ENCODE measurements around the gene EML3.

Gene EML3

GRCh38 chr11:62607714-62608113, 4.9 kb downstream of the EML3 start:
- no peaks in the 10 kb centered on the region for H3K9me3 ChIP-seq (ENCODE audit: control insufficient read depth in 5 of 5, low read length in 5 of 5)
- no peaks in the 10 kb centered on the region for H3K27me3 ChIP-seq (ENCODE audit: control insufficient read depth in 5 of 5, insufficient read depth in 4 of 5, low read length in 5 of 5)
- peaks cover 10 to 69% (median 50%) of the 10 kb centered on the region in 5 donors for H3K4me1 ChIP-seq (ENCODE audit: control insufficient read depth in 5 of 5, insufficient read depth in 5 of 5, low read length in 5 of 5)
- peaks cover 0 to 59% (median 44%) of the 10 kb centered on the region in 5 donors for H3K36me3 ChIP-seq (ENCODE audit: control insufficient read depth in 5 of 5, insufficient read depth in 5 of 5, low read length in 5 of 5)
- no peak overlapping the region for H3K4me3 ChIP-seq (ENCODE audit: low read depth in 1 of 5, low read length in 5 of 5)
- peak overlapping the region in 1 of 5 donors; percentile 25 for H3K9ac ChIP-seq (ENCODE audit: low read length in 5 of 5)
- peak overlapping the region; percentile 78 for H3K27ac ChIP-seq (ENCODE audit: low read depth, low read length)

GRCh38 chr11:62605902-62606301, 6.7 kb downstream of the EML3 start:
- H3K27ac ChIP-seq (ENCODE audit: low read depth, low read length) = no peak overlapping the region
- no peak overlapping the region for H3K4me3 ChIP-seq (ENCODE audit: low read depth in 1 of 5, low read length in 5 of 5)
- H3K27me3 ChIP-seq (ENCODE audit: control insufficient read depth in 5 of 5, insufficient read depth in 4 of 5, low read length in 5 of 5) = no peaks in the 10 kb centered on the region
- no peak overlapping the region for H3K9ac ChIP-seq (ENCODE audit: low read length in 5 of 5)
- no peaks in the 10 kb centered on the region for H3K9me3 ChIP-seq (ENCODE audit: control insufficient read depth in 5 of 5, low read length in 5 of 5)
- peaks cover 0 to 59% (median 44%) of the 10 kb centered on the region in 5 donors for H3K36me3 ChIP-seq (ENCODE audit: control insufficient read depth in 5 of 5, insufficient read depth in 5 of 5, low read length in 5 of 5)
- H3K4me1 ChIP-seq (ENCODE audit: control insufficient read depth in 5 of 5, insufficient read depth in 5 of 5, low read length in 5 of 5) = peaks cover 5 to 67% (median 47%) of the 10 kb centered on the region in 5 donors

- Histone ChIP-seq H3K27me3 (ENCODE audit: control insufficient read depth in 5 of 5, insufficient read depth in 4 of 5, low read length in 5 of 5) (no peaks in the 10 kb centered on the region), H3K27ac (ENCODE audit: low read depth, low read length) (no peak overlapping the region), H3K4me3 (ENCODE audit: low read depth in 1 of 5, low read length in 5 of 5) (no peak overlapping the region), H3K4me1 (ENCODE audit: control insufficient read depth in 5 of 5, insufficient read depth in 5 of 5, low read length in 5 of 5) (peaks cover 7 to 67% (median 46%) of the 10 kb centered on the region in 5 donors), H3K36me3 (ENCODE audit: control insufficient read depth in 5 of 5, insufficient read depth in 5 of 5, low read length in 5 of 5) (peaks cover 0 to 57% (median 43%) of the 10 kb centered on the region in 5 donors), H3K9me3 (ENCODE audit: control insufficient read depth in 5 of 5, low read length in 5 of 5) (no peaks in the 10 kb centered on the region), H3K9ac (ENCODE audit: low read length in 5 of 5) (no peak overlapping the region)
Measured at GRCh38 chr11:62605467-62605866, 7.1 kb downstream of the EML3 start.

GRCh38 chr11:62604460-62605120, 8.0 kb downstream of the EML3 start:
- Histone ChIP-seq H3K9ac (ENCODE audit: low read length in 5 of 5) (peak overlapping the region in 2 of 5 donors; percentile 2 to 30), H3K4me1 (ENCODE audit: control insufficient read depth in 5 of 5, insufficient read depth in 5 of 5, low read length in 5 of 5) (peaks cover 14 to 69% (median 55%) of the 10 kb centered on the region in 5 donors), H3K27ac (ENCODE audit: low read depth, low read length) (no peak overlapping the region), H3K36me3 (ENCODE audit: control insufficient read depth in 5 of 5, insufficient read depth in 5 of 5, low read length in 5 of 5) (peaks cover 0 to 54% (median 39%) of the 10 kb centered on the region in 5 donors), H3K4me3 (ENCODE audit: low read depth in 1 of 5, low read length in 5 of 5) (no peak overlapping the region), H3K9me3 (ENCODE audit: control insufficient read depth in 5 of 5, low read length in 5 of 5) (no peaks in the 10 kb centered on the region), H3K27me3 (ENCODE audit: control insufficient read depth in 5 of 5, insufficient read depth in 4 of 5, low read length in 5 of 5) (no peaks in the 10 kb centered on the region)

- Histone ChIP-seq H3K27me3 (ENCODE audit: control insufficient read depth in 5 of 5, insufficient read depth in 4 of 5, low read length in 5 of 5) (no peaks in the 10 kb centered on the region), H3K4me3 (ENCODE audit: low read depth in 1 of 5, low read length in 5 of 5) (no peak overlapping the region), H3K4me1 (ENCODE audit: control insufficient read depth in 5 of 5, insufficient read depth in 5 of 5, low read length in 5 of 5) (peaks cover 18 to 76% (median 63%) of the 10 kb centered on the region in 5 donors), H3K27ac (ENCODE audit: low read depth, low read length) (peak overlapping the region; percentile 93), H3K9me3 (ENCODE audit: control insufficient read depth in 5 of 5, low read length in 5 of 5) (no peaks in the 10 kb centered on the region), H3K36me3 (ENCODE audit: control insufficient read depth in 5 of 5, insufficient read depth in 5 of 5, low read length in 5 of 5) (peaks cover 0 to 46% (median 36%) of the 10 kb centered on the region in 5 donors), H3K9ac (ENCODE audit: low read length in 5 of 5) (no peak overlapping the region)
Measured at GRCh38 chr11:62603776-62604299, 8.7 kb downstream of the EML3 start.

GRCh38 chr11:62603072-62603408, 9.5 kb downstream of the EML3 start:
- no peaks in the 10 kb centered on the region for H3K9me3 ChIP-seq (ENCODE audit: control insufficient read depth in 5 of 5, low read length in 5 of 5)
- H3K27me3 ChIP-seq (ENCODE audit: control insufficient read depth in 5 of 5, insufficient read depth in 4 of 5, low read length in 5 of 5) = no peaks in the 10 kb centered on the region
- H3K9ac ChIP-seq (ENCODE audit: low read length in 5 of 5) = peak overlapping the region; percentile 38 to 94 (median 91)
- peaks cover 0 to 45% (median 37%) of the 10 kb centered on the region in 5 donors for H3K36me3 ChIP-seq (ENCODE audit: control insufficient read depth in 5 of 5, insufficient read depth in 5 of 5, low read length in 5 of 5)
- H3K4me3 ChIP-seq (ENCODE audit: low read depth in 1 of 5, low read length in 5 of 5) = peak overlapping the region; percentile 76 to 88 (median 86)
- H3K27ac ChIP-seq (ENCODE audit: low read depth, low read length) = peak overlapping the region; percentile 93
- H3K4me1 ChIP-seq (ENCODE audit: control insufficient read depth in 5 of 5, insufficient read depth in 5 of 5, low read length in 5 of 5) = peaks cover 20 to 77% (median 66%) of the 10 kb centered on the region in 5 donors

GRCh38 chr11:62602141-62603071, 10.2 kb downstream of the EML3 start:
- H3K9me3 ChIP-seq (ENCODE audit: control insufficient read depth in 5 of 5, low read length in 5 of 5) = no peaks in the 10 kb centered on the region
- peaks cover 0 to 45% (median 40%) of the 10 kb centered on the region in 5 donors for H3K36me3 ChIP-seq (ENCODE audit: control insufficient read depth in 5 of 5, insufficient read depth in 5 of 5, low read length in 5 of 5)
- peak overlapping the region; percentile 93 for H3K27ac ChIP-seq (ENCODE audit: low read depth, low read length)
- H3K27me3 ChIP-seq (ENCODE audit: control insufficient read depth in 5 of 5, insufficient read depth in 4 of 5, low read length in 5 of 5) = no peaks in the 10 kb centered on the region
- peaks cover 20 to 70% (median 59%) of the 10 kb centered on the region in 5 donors for H3K4me1 ChIP-seq (ENCODE audit: control insufficient read depth in 5 of 5, insufficient read depth in 5 of 5, low read length in 5 of 5)
- H3K4me3 ChIP-seq (ENCODE audit: low read depth in 1 of 5, low read length in 5 of 5) = peak overlapping the region; percentile 76 to 88 (median 86)
- H3K9ac ChIP-seq (ENCODE audit: low read length in 5 of 5) = peak overlapping the region; percentile 38 to 94 (median 91)

- peaks cover 20 to 67% (median 57%) of the 10 kb centered on the region in 5 donors for H3K4me1 ChIP-seq (ENCODE audit: control insufficient read depth in 5 of 5, insufficient read depth in 5 of 5, low read length in 5 of 5)
- peaks cover 0 to 46% (median 42%) of the 10 kb centered on the region in 5 donors for H3K36me3 ChIP-seq (ENCODE audit: control insufficient read depth in 5 of 5, insufficient read depth in 5 of 5, low read length in 5 of 5)
- H3K4me3 ChIP-seq (ENCODE audit: low read depth in 1 of 5, low read length in 5 of 5) = peak within 1 kb of the TSS; percentile 78 to 89 (median 88)
- peak within 1 kb of the TSS; percentile 93 for H3K27ac ChIP-seq (ENCODE audit: low read depth, low read length)
- peak within 1 kb of the TSS; percentile 90 to 95 (median 91) for H3K9ac ChIP-seq (ENCODE audit: low read length in 5 of 5)
- H3K27me3 ChIP-seq (ENCODE audit: control insufficient read depth in 5 of 5, insufficient read depth in 4 of 5, low read length in 5 of 5) = no peaks in the 10 kb centered on the region
- H3K9me3 ChIP-seq (ENCODE audit: control insufficient read depth in 5 of 5, low read length in 5 of 5) = no peaks in the 10 kb centered on the region
Measured at GRCh38 chr11:62601372-62602140, 11.0 kb downstream of the EML3 start, which contains the start of gene MTA2. Gene MTA2, minus strand, starts transcription at chr11:62601865. Its CDS starts 415 bp downstream, at chr11:62601450.

- H3K36me3 ChIP-seq (ENCODE audit: control insufficient read depth in 5 of 5, insufficient read depth in 5 of 5, low read length in 5 of 5) = peaks cover 2 to 47% (median 44%) of the 10 kb centered on the region in 5 donors
- H3K9me3 ChIP-seq (ENCODE audit: control insufficient read depth in 5 of 5, low read length in 5 of 5) = no peaks in the 10 kb centered on the region
- H3K9ac ChIP-seq (ENCODE audit: low read length in 5 of 5) = peak overlapping the region; percentile 90 to 95 (median 91)
- no peaks in the 10 kb centered on the region for H3K27me3 ChIP-seq (ENCODE audit: control insufficient read depth in 5 of 5, insufficient read depth in 4 of 5, low read length in 5 of 5)
- peak overlapping the region; percentile 78 to 89 (median 88) for H3K4me3 ChIP-seq (ENCODE audit: low read depth in 1 of 5, low read length in 5 of 5)
- H3K27ac ChIP-seq (ENCODE audit: low read depth, low read length) = peak overlapping the region; percentile 93
- H3K4me1 ChIP-seq (ENCODE audit: control insufficient read depth in 5 of 5, insufficient read depth in 5 of 5, low read length in 5 of 5) = peaks cover 20 to 67% (median 57%) of the 10 kb centered on the region in 5 donors
Measured at GRCh38 chr11:62601122-62601371, 11.5 kb downstream of the EML3 start.

All from subcutaneous abdominal adipose tissue (tissue), 5 donors.